Measurements from ENCODE around the gene METTL27. TPM values are rescaled to one million over a fixed set of nuclear protein-coding genes. Genes with fewer than 3 reads are reported as not detected.
A peak's percentile ranks its signal among the peaks of the same experiment; 100 is the strongest.
"Not testable (repeated sequence)": the region's sequence is repeated elsewhere in the genome, so short reads cannot be mapped to it uniquely, and the experiment has no call there.

The METTL27 gene
- total RNA-seq = 1 to 10 TPM; 3.7 to 3.8 TPM
- long read RNA-seq, partial matches to known transcripts = 0 of 1 reads
- long read RNA-seq, other reads (novel, unspliced or antisense) = 1 of 1 reads

- intact Hi-C loops (cut with DNase I, micrococcal nuclease) = no loop called here
- ATAC-seq (peak; percentile 94), DNase-seq (peak; percentile 96)
Measured at GRCh38 chr7:73842067-73842976, at the start of gene METTL27. Gene METTL27 (minus strand): TSS chr7:73842516. CDS start chr7:73842140, 376 bp downstream.

GRCh38 chr7:73891178-73891885 lies 49.0 kb upstream of the METTL27 start:
- peak; percentile 37 for ATAC-seq
- DNase-seq = no peak
- intact Hi-C loops (cut with DNase I, micrococcal nuclease) = no loop called here

GRCh38 chr7:73890555-73891147 lies 48.3 kb upstream of the METTL27 start:
- no peak for DNase-seq
- intact Hi-C loops (cut with DNase I, micrococcal nuclease) = no loop called here
- no peak for ATAC-seq

- DNase-seq (no peak), ATAC-seq (no peak)
- intact Hi-C loops (cut with DNase I, micrococcal nuclease) = loop anchor here in 1 of 2 donors (10.0 kb wide), 1 partner anchor 136 kb away; the partner anchor contains the start of gene ELN
Measured at GRCh38 chr7:73888959-73889358, 46.6 kb upstream of the METTL27 start.

- no peak for DNase-seq
- ATAC-seq = no peak
- intact Hi-C loops (cut with DNase I, micrococcal nuclease) = loop anchor here in 1 of 2 donors (10.0 kb wide), 1 partner anchor 137 kb away; the partner anchor contains the start of gene ELN
Measured at GRCh38 chr7:73887762-73888161, 45.4 kb upstream of the METTL27 start.

- ATAC-seq (no peak), DNase-seq (no peak)
- intact Hi-C loops (cut with DNase I, micrococcal nuclease) = loop anchor here in 1 of 2 donors (10.0 kb wide), 1 partner anchor 139 kb away; the partner anchor contains the start of gene ELN
Measured at GRCh38 chr7:73885975-73886798, 43.9 kb upstream of the METTL27 start.

- no peak for ATAC-seq
- DNase-seq = no peak
- intact Hi-C loops (cut with DNase I, micrococcal nuclease) = loop anchor here in 1 of 2 donors (10.0 kb wide), 1 partner anchor 139 kb away; the partner anchor contains the start of gene ELN
Measured at GRCh38 chr7:73885433-73885974, 43.2 kb upstream of the METTL27 start.

GRCh38 chr7:73884867-73885422 lies 42.6 kb upstream of the METTL27 start:
- intact Hi-C loops (cut with DNase I, micrococcal nuclease) = loop anchor here in 1 of 2 donors (10.0 kb wide), 1 partner anchor 140 kb away; the partner anchor contains the start of gene ELN
- not testable (repeated sequence) for ATAC-seq, DNase-seq

- DNase-seq (no peak), ATAC-seq (no peak)
- intact Hi-C loops (cut with DNase I, micrococcal nuclease) = loop anchor here in 1 of 2 donors (10.0 kb wide), 1 partner anchor 143 kb away; the partner anchor contains the start of gene ELN
Measured at GRCh38 chr7:73882047-73882402, 39.7 kb upstream of the METTL27 start.

GRCh38 chr7:73881352-73882046 lies 39.2 kb upstream of the METTL27 start:
- ATAC-seq (peak; percentile 95), DNase-seq (peak in 1 of 2 donors; percentile 33)
- intact Hi-C loops (cut with DNase I, micrococcal nuclease) = loop anchor here in 1 of 2 donors (10.0 kb wide), 1 partner anchor 143 kb away; the partner anchor contains the start of gene ELN

- intact Hi-C loops (cut with DNase I, micrococcal nuclease) = loop anchor here in 1 of 2 donors (10.0 kb wide), 1 partner anchor 144 kb away; the partner anchor contains the start of gene ELN
- DNase-seq (no peak), ATAC-seq (no peak)
Measured at GRCh38 chr7:73880755-73881328, 38.5 kb upstream of the METTL27 start.

GRCh38 chr7:73879977-73880681 lies 37.8 kb upstream of the METTL27 start:
- ATAC-seq = no peak
- no peak for DNase-seq
- intact Hi-C loops (cut with DNase I, micrococcal nuclease) = loop anchor here in 1 of 2 donors (10.0 kb wide), 1 partner anchor 145 kb away; the partner anchor contains the start of gene ELN

GRCh38 chr7:73876973-73877372 lies 34.7 kb upstream of the METTL27 start:
- no peak for ATAC-seq
- intact Hi-C loops (cut with DNase I, micrococcal nuclease) = no loop called here
- DNase-seq = no peak

- ATAC-seq (no peak), DNase-seq (no peak)
Measured at GRCh38 chr7:73876361-73876760, 34.0 kb upstream of the METTL27 start.

GRCh38 chr7:73872056-73872908 lies 30.0 kb upstream of the METTL27 start:
- no peak for ATAC-seq
- DNase-seq = no peak
- intact Hi-C loops (cut with DNase I, micrococcal nuclease) = no loop called here

More at GRCh38 chr7:73876361-73876760, 34.0 kb upstream of the METTL27 start:
- intact Hi-C loops (cut with DNase I, micrococcal nuclease) = no loop called here
